GM21360 (cell line): ENCODE measurements around the gene GPR158.

Source experiments
- ATAC-seq: cut with Tn5 transposase; IDR thresholded peaks from one replicate; pipeline ENCODE4 v1.9.1; 2021; ENCODE audit warnings: mild to moderate bottlenecking, moderate library complexity; ENCODE audit not compliant: unreplicated experiment

GPR158 gene

GRCh38 chr10:25651534-25651933 lies 476.7 kb downstream of the GPR158 start:
- ATAC-seq: no peak
